ENCODE measurements around the gene FOXI1.

Gene FOXI1

GRCh38 chr5:170105642-170106611 lies at the start of gene FOXI1:
FOXI1 (plus strand) TSS chr5:170105897; CDS start chr5:170105958, 61 bp downstream.
- no peak for DNase-seq (ENCODE audit: low read depth in 1 of 2, low spot score in 1 of 2)

- no peak for DNase-seq (ENCODE audit: low read depth in 1 of 2, low spot score in 1 of 2)
Observed at GRCh38 chr5:170056561-170057267, 49.0 kb upstream of the FOXI1 start.

- DNase-seq (ENCODE audit: low read depth in 1 of 2, low spot score in 1 of 2): no peak
Observed at GRCh38 chr5:170057311-170057710, 48.4 kb upstream of the FOXI1 start.

GRCh38 chr5:170059221-170059620 lies 46.5 kb upstream of the FOXI1 start:
- no peak for DNase-seq (ENCODE audit: low read depth in 1 of 2, low spot score in 1 of 2)

- no peak for DNase-seq (ENCODE audit: low read depth in 1 of 2, low spot score in 1 of 2)
Observed at GRCh38 chr5:170067152-170067551, 38.5 kb upstream of the FOXI1 start.

GRCh38 chr5:170067574-170068170 lies 38.0 kb upstream of the FOXI1 start:
- DNase-seq (ENCODE audit: low read depth in 1 of 2, low spot score in 1 of 2): no peak

GRCh38 chr5:170069512-170069911 lies 36.2 kb upstream of the FOXI1 start:
- DNase-seq (ENCODE audit: low read depth in 1 of 2, low spot score in 1 of 2): no peak

GRCh38 chr5:170070556-170071412 lies 34.9 kb upstream of the FOXI1 start:
- DNase-seq (ENCODE audit: low read depth in 1 of 2, low spot score in 1 of 2): no peak

GRCh38 chr5:170071748-170072147 lies 33.9 kb upstream of the FOXI1 start:
- no peak for DNase-seq (ENCODE audit: low read depth in 1 of 2, low spot score in 1 of 2)

GRCh38 chr5:170075696-170076095 lies 30.0 kb upstream of the FOXI1 start:
- DNase-seq (ENCODE audit: low read depth in 1 of 2, low spot score in 1 of 2): no peak

- DNase-seq (ENCODE audit: low read depth in 1 of 2, low spot score in 1 of 2): no peak
Observed at GRCh38 chr5:170076211-170076610, 29.5 kb upstream of the FOXI1 start.

- DNase-seq (ENCODE audit: low read depth in 1 of 2, low spot score in 1 of 2): no peak
Observed at GRCh38 chr5:170076739-170077138, 29.0 kb upstream of the FOXI1 start.

GRCh38 chr5:170077526-170077925 lies 28.2 kb upstream of the FOXI1 start:
- no peak for DNase-seq (ENCODE audit: low read depth in 1 of 2, low spot score in 1 of 2)

GRCh38 chr5:170078458-170078857 lies 27.2 kb upstream of the FOXI1 start:
- no peak for DNase-seq (ENCODE audit: low read depth in 1 of 2, low spot score in 1 of 2)

- no peak for DNase-seq (ENCODE audit: low read depth in 1 of 2, low spot score in 1 of 2)
Observed at GRCh38 chr5:170078931-170079330, 26.8 kb upstream of the FOXI1 start.

- no peak for DNase-seq (ENCODE audit: low read depth in 1 of 2, low spot score in 1 of 2)
Observed at GRCh38 chr5:170080217-170080616, 25.5 kb upstream of the FOXI1 start.

GRCh38 chr5:170080786-170081445 lies 24.8 kb upstream of the FOXI1 start:
- no peak for DNase-seq (ENCODE audit: low read depth in 1 of 2, low spot score in 1 of 2)

- DNase-seq (ENCODE audit: low read depth in 1 of 2, low spot score in 1 of 2): no peak
Observed at GRCh38 chr5:170081616-170082015, 24.1 kb upstream of the FOXI1 start.

- no peak for DNase-seq (ENCODE audit: low read depth in 1 of 2, low spot score in 1 of 2)
Observed at GRCh38 chr5:170082701-170083100, 23.0 kb upstream of the FOXI1 start.

- DNase-seq (ENCODE audit: low read depth in 1 of 2, low spot score in 1 of 2): no peak
Observed at GRCh38 chr5:170087168-170087817, 18.4 kb upstream of the FOXI1 start.
